SHP77 (cell line): Measurements from ENCODE around the gene PDE7B.

Experiments used
- DNase-seq, 2 experiments: peaks; one replicate each; lab custom pipeline; 2025; lab: John Stamatoyannopoulos, UW

Gene PDE7B

DNA sequence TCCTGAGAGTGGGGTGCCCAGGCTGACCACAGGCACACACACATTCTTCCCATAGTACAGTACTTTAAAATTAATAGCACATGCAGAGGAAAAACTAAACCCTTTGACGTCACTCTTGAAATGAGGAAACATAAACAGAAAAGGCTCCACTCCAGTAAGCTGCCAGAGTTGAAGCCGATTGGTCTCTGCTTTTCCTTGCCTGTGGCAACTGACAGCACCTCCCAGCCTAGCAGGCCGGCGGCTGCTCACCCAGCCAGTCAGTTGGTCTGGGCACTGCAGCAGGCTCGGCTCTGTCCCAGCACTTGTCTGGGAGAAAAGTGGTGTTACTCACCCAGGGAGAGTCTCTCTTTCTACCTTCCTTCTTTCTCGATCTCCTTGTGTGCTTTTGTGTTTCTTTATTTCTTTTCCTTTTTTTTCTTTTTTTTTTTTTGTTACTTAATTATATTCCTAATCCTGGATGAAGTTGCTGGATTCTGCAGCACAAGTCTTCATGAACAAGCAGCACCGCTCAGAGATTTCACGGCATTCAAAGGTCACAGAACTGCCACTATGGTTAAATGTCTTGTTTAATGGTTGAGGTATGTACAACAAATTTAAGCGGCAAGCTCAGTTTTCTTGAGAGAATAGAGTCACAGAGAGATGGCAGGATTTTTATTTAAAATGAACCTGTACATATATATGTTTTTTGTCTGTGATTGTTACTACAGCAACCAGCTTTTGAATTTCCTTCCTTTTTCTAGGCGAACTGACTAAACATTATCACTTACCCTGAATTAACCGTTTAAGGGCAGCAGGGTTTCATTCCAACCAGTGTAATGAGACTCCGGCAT, at the start of gene PDE7B:
Gene PDE7B (plus strand): TSS at position 260 of the 830 bp plus-strand sequence.
- DNase-seq = peak; percentile 57 to 86

DNA sequence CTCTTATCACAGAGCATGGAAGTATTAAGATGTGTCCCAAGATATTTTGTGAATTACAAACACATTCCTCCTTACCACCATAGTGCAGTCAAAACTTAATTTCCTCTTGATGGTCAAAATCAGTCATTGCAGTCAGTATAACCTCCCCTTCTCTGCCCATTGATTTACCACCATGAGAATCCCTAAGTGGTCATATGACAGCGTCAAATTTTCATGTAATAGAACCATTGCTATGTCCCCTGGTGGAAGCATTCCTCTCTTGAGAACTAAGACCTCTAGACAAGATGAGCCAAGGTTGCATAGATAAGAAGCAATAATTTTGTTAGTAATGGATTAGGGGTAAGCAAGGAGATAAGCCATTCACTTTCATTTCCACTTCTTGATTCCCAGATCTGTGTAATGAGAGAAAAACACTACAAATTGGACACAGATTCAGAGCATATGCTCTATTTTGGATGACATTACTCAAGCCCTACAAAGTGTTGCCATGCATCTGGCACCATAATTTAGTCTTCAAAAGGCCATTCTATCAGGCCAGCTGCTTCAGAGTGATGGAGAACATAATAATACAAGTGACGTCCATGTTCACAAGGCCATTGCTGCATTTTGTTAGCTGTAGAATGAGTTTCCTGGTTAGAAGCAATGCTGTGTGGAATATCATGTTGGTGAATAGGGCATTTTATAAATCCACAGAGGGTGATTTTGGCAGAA, 49.6 kb upstream of the PDE7B start:
- DNase-seq = no peak

DNA sequence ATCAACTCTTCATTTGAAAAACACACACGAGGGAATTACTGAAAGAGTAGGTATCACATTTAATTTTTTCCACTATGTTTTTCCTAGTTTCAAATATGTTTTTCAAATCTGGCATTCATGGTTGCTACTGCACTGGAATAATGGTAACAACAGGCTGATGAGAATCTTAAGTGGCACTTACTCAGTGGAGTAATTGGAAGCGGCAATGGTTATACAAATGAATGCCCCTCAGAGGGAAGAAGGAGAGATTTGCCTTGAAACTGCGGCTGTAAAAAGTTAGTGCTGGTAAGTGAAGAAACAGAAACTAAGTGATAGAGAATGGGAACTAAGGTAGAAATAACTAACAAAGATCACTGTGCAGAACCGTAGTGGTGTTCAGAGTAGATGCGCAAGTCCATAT, 41.0 kb upstream of the PDE7B start:
- no peak for DNase-seq

DNA sequence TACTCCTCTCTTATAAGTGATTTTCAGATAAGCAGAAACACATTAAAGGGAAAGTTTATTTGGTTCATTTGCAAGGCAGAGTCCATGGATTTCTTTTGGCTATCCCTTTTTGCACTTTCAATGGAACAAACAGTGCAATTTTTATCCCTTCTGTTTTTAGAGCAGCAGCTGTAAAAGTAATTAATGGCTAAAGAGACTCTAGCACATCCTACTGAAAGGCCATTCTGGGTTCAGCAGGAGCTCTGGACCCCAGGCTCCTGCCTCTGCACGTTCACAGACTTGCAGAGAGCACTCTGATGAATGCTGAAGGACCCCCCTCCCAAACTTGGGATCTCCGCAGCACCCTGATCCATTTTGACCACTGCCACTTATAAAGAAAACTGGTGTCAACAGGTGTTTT, 40.3 kb upstream of the PDE7B start:
- no peak for DNase-seq

DNA sequence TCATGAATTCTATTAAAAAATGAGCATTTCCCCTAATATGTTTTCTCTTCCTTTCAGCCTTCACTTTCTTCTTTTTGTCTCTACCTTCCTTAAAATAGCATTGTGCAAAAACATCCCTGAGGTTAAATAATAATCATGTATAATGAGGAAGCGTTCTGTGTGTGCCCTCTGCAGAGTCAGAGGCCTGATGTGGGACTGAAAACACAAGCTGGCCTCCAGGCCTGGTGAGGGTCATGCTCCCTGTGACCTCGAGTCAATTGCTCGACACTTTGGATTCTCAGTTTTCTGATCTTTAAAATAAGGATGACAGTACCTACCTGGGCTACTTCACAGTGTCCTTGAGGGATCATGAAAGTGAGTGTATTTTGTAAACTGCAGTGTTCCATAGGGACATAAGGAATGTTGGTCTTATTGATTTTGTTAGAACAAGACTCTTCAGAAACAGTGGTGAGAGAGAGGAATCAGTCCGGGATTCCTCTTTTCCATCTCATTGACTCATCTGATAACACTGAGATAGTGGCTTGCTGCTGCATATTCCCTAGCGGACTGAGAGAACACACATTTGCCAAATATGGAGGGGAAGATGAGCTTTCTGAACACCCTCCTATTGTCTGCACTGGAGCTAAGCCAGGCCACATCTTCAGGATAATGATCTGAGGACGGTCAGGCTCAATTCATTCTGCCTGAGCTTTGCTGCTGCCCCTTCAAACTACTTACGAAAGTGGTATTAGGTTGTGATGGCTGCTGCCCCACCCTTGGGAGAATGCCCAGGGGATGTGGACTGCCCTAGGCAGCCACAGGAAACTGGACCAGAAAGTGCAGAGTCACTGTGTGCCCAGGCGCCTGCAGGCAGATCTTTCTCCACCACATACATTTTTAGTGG, 39.6 kb upstream of the PDE7B start:
- no peak for DNase-seq

DNA sequence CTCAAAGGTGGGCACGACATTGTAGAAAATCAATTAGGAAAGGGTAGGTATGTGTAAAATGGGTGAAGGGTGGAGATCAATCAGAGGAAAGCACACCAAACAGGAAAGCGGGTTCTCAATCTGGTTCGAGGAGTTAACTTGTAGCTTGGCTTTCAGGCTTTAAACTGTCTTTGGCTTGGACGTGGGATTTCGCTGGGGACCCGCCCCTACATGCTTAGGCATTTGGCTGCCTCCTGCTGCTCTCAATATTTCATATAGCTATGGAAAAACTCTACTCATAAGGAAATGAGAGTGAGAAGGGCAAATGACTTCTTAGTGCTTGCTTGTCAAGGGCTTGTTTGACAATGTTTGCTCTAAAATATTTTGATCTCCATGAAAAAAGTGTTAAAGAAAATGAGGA, 38.1 kb upstream of the PDE7B start:
- DNase-seq = no peak

DNA sequence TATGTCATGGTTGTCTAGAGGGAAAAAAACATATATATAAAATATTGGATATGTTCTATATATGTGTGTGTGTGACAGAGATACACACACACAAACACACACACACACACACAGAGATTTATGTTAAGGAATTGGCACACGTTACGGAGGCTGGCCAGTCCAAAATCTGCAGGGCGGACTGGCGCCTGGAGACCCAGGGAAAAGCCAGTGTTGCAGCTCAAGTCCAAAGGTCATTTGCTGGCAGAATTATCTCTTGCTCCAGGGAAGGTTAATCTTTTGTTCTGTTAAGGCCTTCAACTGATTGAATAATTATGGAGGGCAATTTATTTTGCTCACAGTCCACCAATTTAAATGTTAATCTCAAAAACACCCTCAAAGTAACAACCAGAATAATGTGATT, 37.5 kb upstream of the PDE7B start:
- DNase-seq = no peak

DNA sequence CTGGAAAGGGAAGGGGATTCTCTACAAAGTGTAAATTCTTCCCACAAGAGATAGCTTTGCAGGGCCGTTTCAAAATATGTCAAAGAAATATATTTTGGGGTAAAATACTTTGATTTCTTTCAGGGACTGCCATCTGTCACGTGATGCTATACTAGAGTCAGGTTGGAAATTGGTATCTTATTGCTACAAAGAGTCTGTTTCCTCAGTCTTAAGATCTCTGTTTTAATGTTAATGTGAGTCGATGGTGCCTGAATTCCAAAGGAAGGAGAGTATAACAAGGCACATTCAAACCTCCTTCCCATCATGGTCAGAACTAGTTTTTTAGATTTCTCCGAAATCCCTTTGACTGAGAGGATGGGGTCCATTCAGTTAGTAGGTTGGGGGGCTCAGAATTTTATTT, 36.3 kb upstream of the PDE7B start:
- DNase-seq = no peak

DNA sequence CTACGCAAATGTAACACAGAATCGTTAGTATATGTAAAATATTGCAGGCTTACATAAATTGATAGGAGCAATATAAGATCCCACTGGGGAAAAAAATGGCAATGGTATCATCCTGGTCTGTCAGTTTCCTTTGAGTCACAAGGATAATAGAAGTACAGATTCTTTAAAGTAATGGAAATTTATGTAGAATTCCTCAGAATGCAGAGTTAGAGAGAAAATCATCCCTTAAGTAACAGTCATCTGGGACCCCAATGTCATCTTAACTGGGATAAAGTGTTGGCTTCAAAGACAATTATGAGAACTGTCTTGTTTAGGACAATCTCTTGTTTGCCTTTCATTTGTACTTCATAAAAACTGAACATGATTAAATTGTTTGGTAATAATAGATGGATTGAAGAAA, 34.5 kb upstream of the PDE7B start:
- DNase-seq = no peak

DNA sequence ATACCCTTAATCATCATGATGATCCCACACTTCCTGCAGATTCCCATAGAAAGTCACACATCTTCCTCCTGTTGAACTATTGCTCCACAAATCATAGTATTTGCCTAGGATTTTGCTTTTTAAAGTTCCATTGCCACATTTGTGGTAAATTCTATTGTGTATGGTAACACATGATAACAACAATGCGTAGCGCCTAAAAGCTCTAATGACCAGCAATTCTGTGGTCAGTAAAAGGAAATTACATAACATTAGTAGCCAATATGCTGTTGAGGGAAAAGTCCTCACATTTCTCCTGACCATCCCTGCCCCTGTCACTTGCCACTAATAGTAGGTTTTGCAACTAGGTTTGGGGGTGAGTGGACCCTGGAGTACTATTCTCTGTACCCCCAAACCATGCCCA, 31.8 kb upstream of the PDE7B start:
- no peak for DNase-seq

DNA sequence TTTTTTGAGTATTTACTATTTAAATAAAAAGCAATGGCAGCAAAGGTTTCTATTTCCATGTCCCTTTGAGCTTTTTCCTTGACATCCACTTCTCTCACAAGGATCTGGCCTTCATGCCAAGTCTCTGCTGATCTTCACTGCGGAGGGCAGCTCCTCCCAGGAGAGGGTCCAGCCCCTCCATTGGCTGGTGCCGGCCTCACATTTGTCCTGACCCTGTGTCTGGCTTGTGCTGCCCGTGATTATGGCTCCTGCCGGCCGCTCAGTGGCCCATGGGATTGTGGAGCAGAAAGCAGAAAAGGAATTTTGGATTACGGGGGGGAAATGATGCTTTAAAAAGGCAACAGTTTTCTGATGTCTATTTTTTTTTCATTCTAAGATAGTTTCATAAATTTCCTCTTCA, 31.2 kb upstream of the PDE7B start:
- no peak for DNase-seq

DNA sequence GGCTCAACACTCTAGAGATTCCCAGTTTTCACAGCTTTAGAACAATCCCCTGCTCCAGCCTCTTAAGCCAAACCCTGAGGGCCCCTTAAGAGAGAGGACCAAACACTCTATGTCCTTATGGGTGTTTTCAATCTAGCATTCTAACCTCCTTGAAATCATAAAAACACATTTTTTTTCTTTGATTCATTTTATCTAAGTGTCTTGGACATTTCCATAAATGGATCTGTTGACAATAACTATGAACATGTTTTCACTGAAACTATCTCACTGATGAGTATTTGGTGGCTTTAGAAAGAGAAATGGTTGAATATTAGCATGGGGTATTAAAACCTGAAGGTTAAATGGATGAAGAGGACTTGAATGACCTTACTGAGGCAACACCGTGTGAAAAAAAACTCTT, 27.6 kb upstream of the PDE7B start:
- no peak for DNase-seq

DNA sequence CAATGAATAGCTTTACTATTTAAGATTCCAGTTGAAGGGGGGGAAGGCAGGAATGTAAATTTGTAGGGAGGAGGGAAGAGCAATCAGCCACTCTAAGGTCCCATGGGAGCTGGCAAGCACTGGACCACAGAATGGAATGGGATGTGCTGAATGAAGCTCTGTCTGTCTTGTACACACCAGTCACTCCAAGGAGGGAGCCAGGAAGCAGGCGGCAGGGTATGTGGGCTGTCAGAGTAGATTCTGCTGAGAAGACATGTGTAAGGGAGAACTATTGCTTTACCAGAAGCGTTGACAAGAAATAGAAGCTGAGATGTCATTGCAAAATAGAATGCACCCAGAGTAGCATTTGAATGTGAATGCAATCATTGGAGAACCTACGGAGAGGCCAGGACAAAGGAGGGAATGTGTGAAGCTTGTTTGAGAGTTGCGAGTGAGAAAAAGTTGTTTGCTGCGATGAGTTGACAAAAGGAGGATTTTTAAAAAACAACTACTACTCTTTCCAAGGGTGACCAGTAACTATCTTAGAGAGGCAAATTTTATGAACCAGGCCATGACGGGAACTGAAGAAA, 25.2 kb upstream of the PDE7B start:
- no peak for DNase-seq

DNA sequence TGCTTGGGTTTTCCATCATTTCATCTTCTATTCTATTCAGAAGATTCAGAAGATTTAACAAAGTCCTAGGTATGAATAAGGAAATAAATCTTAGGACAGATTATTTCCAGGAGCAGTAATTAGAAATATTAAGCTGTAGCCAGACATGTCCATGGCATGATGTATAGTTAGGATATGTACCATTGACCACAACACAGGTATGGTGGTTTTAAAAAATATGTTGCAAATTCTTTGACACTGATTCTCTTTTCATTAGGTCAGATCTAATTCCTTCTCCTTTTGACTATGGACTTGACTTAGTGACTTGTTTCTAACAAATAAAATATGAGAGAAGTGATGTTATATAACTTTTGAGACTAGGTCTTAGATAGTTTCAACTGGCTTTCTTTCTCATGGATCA, 23.5 kb upstream of the PDE7B start:
- no peak for DNase-seq

DNA sequence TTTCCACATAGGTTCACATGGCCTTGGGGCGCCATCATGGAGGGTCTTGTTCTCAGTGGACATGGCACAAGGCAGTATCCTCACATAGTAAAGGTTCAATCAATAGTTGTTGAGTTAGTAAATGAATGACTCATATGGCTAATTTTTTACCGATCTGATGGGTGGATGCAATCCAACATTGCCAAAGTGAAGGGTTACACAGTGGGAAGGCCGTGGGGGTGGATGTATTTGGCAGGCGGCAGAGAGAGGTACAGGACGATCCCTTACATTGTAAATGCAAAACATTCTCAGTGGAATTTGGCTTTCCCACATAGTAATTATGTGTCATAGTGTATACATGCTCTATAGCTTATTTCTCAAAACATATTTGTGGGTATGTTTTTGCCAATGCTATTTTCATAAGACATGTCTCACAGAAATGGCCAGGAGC, 21.0 kb upstream of the PDE7B start:
- no peak for DNase-seq

DNA sequence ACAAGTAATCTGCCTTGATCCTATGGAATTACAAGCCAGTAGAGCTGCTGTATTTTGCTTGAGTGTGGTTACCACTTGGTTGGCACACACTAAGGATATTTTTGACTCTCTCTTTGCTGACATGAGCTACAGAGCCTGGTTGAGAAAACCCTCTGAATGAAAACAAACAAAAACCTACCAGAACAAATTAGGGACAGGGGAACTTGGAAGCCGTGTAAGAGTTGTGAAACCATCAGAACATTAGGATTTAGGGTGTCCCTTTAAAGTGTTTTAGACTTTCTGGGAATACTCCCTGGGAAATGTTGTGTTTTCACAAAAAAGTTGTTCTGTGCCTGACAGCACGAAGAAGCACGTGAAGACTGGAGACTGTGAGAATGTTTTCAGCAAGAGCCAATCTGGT, 20.5 kb upstream of the PDE7B start:
- no peak for DNase-seq

DNA sequence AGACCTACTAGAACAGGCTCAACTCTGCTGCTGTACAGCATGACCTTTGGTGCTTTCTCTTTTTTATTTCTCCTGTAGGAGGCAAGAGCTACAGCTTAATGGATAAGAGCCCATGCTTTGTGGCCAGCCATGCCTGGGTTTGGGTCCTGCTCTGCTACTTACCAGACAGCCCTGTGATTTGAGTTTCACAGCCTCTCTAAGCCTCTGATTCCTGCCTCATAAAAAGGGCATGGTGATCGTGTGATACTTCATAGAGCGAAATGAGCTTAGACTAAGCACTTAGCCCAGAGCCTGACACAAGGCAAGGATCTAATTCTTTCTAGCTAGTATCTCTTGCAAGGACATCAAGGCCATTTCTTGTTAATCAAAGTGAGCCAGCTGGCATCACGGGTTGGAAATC, 19.3 kb upstream of the PDE7B start:
- DNase-seq = no peak

DNA sequence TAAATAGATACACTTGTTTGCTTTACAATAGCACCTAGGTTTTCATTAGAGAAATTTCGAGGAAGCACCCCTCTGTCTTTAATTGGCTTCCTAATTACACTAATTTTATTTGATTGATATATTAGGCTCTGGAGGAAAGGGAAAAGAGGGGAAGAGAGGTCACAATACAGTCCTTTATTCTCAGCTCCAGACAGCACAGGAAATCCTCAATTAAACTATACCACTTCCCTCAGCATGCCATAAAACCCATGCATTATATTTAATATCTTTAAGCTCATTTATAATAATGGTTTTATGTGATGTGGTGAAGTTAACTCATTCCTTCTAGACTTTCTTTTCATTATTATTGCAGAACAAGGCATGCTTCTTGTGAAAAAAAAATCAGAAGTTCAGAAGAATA, 17.7 kb upstream of the PDE7B start:
- DNase-seq = no peak

DNA sequence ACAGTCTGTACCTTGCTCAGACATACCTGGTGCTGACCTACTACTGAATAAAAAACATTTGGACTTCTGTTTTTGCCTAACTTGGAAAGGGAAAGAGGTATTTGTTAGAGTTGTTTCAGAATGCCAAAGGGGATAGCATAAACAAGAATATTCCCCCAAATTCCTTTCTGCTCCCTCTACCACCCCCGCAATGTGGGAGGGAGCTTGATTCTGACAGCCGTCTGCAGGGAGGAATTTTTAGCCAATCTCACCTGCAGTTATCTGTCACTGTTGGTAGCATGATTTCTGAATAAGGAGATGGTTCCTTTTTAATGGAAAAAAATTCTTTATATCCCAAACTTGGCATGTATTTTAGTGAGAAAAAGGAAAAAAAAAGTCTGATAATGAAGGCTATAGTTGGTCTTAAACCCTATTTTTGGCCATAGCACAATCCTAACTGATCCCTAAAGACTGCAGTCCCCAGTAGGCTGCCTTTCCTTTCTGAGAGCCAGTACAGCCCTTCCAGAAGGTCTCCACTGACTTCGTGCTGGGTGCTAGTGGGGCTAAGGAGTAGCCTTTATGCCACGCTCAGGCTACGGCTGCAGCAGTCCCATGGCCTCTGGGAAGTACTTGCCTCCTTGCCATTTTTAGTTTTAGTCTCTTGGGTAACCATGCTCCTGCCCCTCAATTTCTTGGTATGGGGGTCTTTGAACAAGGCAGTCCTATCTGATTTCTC, 13.6 kb upstream of the PDE7B start:
- no peak for DNase-seq

DNA sequence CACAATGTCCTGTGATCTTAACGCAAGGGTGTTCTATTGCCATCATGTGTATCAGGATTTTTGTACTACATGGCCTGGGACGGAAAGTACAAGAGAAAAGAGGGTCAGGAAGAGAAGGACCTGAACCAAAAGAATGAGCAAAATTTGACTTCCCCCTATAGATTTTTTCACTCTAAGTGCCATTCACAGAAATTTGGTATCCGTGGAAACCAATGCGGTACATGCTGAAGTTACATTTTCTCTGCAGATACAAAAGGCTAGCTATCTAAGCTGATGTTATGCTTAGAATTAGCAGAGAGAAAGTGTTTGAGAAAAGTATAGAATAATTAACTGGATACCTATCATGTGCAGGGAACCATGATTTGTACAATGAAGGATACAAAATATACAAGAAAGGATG, 12.4 kb upstream of the PDE7B start:
- DNase-seq = no peak

DNA sequence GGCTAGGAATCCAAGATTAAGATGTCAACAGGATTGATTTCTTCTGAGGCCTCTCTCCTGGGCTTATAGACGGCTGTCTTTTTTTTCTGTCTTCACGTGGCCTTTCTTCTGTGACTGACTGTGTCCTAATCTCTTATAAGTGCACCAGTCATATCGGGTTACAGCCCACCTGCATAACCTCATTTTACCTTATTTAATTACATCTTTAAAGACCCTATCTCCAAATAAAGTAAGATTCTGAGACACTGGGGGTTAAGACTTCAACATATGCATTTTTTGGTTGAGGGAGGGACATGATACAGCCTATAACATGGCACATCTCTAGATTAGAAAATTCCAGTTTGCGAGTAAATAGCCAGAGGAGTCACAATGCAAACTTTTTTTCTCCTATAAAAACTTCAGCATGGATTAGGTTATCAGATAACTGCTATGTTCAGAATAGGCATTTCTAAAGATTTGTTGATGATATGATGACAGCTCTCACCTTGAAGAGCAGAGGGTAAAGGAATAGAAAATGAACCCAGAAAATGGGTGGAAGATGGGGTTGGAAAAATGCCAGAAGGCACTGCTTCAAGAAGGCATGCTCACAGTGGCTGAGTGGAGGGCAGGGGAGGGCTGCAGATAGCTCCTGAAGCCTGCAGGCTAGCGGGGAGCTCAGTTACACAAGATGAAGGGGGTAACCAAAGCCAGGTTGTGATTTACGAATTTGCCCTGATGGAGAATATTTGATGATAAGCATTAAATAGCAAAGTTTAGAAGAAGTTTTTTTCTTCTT, 8.7 kb upstream of the PDE7B start:
- DNase-seq = no peak
